Measurements from ENCODE around the gene AVPI1.
A peak's percentile ranks its signal among the peaks of the same experiment; 100 is the strongest.

AVPI1 gene

GRCh38 chr10:97635577-97635976 is 51.5 kb downstream of the AVPI1 start:
- in situ Hi-C loops (cut with HindIII; ENCODE audit: low pct_unique_long_range_greater_than_20kb, low sequenced_read_pairs), result no loop called here
- no peak for DNase-seq (ENCODE audit: low read depth in 1 of 2, low spot score in 1 of 2)
- no peak for TF ChIP-seq JUND (IDR thresholded peaks at IDR 0.05; ENCODE audit: low read depth)

- TF ChIP-seq JUND (IDR thresholded peaks at IDR 0.05; ENCODE audit: low read depth), result no peak
- peak in 1 of 2 experiments; percentile 59 for DNase-seq (ENCODE audit: low read depth in 1 of 2, low spot score in 1 of 2)
- in situ Hi-C loops (cut with HindIII; ENCODE audit: low pct_unique_long_range_greater_than_20kb, low sequenced_read_pairs), result no loop called here
Observed at GRCh38 chr10:97633921-97634320, 53.1 kb downstream of the AVPI1 start.

- TF ChIP-seq JUND (IDR thresholded peaks at IDR 0.05; ENCODE audit: low read depth), result no peak
- peak; percentile 90 to 96 for DNase-seq (ENCODE audit: low read depth in 1 of 2, low spot score in 1 of 2)
- in situ Hi-C loops (cut with HindIII; ENCODE audit: low pct_unique_long_range_greater_than_20kb, low sequenced_read_pairs), result no loop called here
Observed at GRCh38 chr10:97632949-97633884, 53.8 kb downstream of the AVPI1 start, which contains the start of gene MORN4. Gene MORN4, minus strand, starts transcription at chr10:97633500. Its CDS starts 13,847 bp downstream, at chr10:97619653.

- in situ Hi-C loops (cut with HindIII; ENCODE audit: low pct_unique_long_range_greater_than_20kb, low sequenced_read_pairs), result no loop called here
- no peak for DNase-seq (ENCODE audit: low read depth in 1 of 2, low spot score in 1 of 2)
- TF ChIP-seq JUND (IDR thresholded peaks at IDR 0.05; ENCODE audit: low read depth), result no peak
Observed at GRCh38 chr10:97631098-97631497, 55.9 kb downstream of the AVPI1 start.

- in situ Hi-C loops (cut with HindIII; ENCODE audit: low pct_unique_long_range_greater_than_20kb, low sequenced_read_pairs), result no loop called here
- no peak for TF ChIP-seq JUND (IDR thresholded peaks at IDR 0.05; ENCODE audit: low read depth)
- no peak for DNase-seq (ENCODE audit: low read depth in 1 of 2, low spot score in 1 of 2)
Observed at GRCh38 chr10:97629289-97629688, 57.8 kb downstream of the AVPI1 start.

- no peak for TF ChIP-seq JUND (IDR thresholded peaks at IDR 0.05; ENCODE audit: low read depth)
- in situ Hi-C loops (cut with HindIII; ENCODE audit: low pct_unique_long_range_greater_than_20kb, low sequenced_read_pairs), result no loop called here
- no peak for DNase-seq (ENCODE audit: low read depth in 1 of 2, low spot score in 1 of 2)
Observed at GRCh38 chr10:97628228-97628627, 58.8 kb downstream of the AVPI1 start.

GRCh38 chr10:97627731-97628130 is 59.3 kb downstream of the AVPI1 start:
- TF ChIP-seq JUND (IDR thresholded peaks at IDR 0.05; ENCODE audit: low read depth), result no peak
- no peak for DNase-seq (ENCODE audit: low read depth in 1 of 2, low spot score in 1 of 2)
- in situ Hi-C loops (cut with HindIII; ENCODE audit: low pct_unique_long_range_greater_than_20kb, low sequenced_read_pairs), result no loop called here

All from T47D (cell line).